Mammary epithelial cell (primary cell): ENCODE data around the gene EXOC2.

Experiments used
- CTCF ChIP-seq, 2 donors: IDR thresholded peaks in 1 of 2; conservative IDR thresholded peaks in 1 of 2; 2 replicates each; pipeline ENCODE4 v1.5.1; 2011 to 2012; ENCODE audit warnings: inconsistent platforms in 2 of 2, low read length in 2 of 2, mild to moderate bottlenecking in 2 of 2, control low read depth in 1 of 2, low read depth in 1 of 2; ENCODE audit not compliant: insufficient read depth in 1 of 2; ENCODE audit errors: extremely low read depth in 1 of 2
- EZH2 ChIP-seq: IDR thresholded peaks from 2 replicates; pipeline ENCODE4 v1.6.1; 2012; ENCODE audit warnings: low read length, inconsistent platforms, borderline replicate concordance

GRCh38 chr6:506920-507622, 185.9 kb downstream of the EXOC2 start:
- TF ChIP-seq CTCF (conservative IDR thresholded peaks at IDR 0.05 in 1 of 2, IDR thresholded peaks at IDR 0.05 in 1 of 2; ENCODE audit: extremely low read depth in 1 of 2, insufficient read depth in 1 of 2, low read depth in 1 of 2, low read length in 2 of 2) = no peak
- TF ChIP-seq EZH2 = no peak
